ENCODE measurements around the gene MYMK.

The MYMK gene

DNA sequence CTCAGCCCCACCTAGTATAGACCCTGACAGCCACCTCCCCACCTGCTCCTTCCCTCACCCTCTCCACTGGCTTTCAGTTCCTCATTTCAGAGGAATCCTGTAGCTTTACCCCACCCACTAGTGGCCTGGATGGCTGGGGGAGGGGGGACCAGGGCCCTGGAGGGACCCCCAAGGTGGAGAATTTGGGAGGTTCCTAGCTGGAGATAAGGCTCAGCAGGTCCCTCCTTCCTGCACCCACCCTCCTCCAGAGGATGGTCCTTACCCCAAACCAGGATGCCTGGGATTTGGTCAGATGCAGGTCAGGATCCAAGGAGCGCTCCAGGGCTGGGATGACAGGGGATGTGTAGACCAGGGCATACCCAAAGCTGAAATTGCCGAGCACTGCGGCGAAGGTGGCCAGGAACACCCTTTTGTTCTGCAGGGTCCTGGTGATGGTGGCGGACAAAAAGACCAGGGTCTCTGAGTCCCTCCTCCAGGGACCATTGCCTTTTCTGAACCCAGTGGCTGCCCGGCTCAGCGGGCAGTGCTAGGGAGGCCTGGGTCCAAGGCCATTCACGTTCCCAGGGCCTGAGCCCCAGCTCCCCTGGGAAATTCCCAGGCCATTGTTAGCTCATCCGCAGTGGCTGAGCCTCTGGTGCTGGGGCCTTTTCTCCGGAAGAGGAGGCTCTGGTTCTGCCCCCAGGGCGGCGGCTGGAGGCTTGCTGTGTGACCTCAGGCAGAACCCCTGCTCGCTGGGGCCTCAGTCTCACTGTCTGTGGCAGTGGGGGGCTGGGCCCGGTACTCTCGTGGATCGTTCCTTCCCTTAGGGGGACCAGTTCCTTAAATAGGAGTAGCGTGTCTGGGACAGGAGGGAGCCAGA, 46.5 kb downstream of the MYMK start:
- no peak for DNase-seq

DNA sequence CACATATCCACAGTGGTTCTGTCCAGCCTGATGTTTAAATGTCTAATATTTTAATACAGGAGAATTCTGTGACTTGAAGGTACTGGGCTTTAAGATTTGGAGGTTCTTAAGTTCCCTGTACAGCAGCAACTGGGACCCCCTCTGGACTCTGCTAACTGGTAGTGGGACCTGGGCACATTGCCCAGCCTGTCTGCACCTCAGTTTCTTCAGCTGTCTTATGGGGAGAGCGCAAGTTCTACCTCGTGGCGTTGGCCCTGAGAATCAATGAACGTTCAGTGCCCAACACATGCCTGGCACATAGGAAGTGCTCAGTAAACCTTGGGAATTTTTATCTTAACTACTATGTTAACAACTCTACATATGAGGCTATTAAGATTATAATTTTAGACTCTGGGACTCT, 47.3 kb downstream of the MYMK start:
- DNase-seq, result no peak

DNA sequence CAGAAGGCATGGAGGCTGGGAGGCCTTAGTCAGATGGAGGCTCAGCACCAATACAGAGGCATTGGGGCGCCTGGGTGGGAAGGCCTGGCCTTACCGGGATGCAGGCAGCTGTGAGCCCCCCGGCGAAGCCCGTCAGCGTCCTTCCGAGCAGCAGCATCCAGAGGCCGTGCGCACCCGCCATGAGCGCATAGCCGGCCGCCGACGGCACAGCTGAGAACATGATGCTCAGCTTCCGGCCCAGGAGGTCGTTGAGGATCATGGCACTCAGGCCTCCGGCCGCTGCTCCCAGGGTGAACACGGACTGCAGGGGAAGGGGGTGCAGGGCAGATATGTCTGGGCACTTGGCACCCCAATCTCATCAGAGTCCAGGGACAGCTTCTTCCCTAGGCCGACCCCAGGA, 47.8 kb downstream of the MYMK start:
- no peak for DNase-seq

DNA sequence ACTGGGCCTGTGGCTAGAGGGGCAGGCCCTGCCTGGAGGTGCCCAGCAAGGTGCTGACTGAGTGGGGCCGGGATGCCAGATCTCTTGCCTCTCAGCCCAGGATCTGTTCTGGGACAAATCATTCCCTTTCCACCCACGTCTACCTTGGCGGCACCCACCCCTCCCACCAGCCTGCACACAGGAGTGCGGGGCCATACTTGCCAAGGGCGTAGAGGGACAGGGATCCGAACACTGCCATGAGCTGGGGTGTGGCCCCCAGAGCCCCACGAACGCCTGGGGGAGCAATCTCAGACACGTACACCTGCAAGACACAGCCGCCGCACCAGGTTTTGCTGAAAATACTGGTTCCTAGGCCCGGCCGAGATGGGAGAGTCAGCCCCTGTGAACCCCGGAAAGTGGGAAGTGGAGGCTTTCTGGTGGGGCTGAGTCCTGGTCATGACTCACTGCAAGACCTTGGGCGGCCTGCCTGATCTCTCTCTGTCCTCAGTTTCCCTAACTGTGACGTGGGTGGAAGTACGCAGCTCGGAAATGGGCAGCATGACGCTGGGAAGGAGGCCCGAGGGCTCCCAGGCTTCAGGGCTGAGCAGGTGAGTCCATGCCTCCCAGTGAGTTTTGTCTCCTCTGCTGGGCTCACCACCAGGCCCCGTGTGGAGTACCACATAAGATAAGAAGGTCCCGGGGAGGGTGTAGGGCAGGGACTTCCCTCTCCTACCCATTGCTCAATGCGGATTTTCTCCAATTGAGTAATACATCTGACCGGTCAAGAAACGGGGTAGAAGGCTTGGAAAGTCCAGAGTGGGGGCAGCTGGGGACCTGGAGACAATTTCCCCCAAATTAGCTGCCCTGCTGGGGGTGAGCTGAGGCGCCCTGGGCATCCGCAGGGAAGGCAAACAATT, 48.5 kb downstream of the MYMK start:
- no peak for DNase-seq

DNA sequence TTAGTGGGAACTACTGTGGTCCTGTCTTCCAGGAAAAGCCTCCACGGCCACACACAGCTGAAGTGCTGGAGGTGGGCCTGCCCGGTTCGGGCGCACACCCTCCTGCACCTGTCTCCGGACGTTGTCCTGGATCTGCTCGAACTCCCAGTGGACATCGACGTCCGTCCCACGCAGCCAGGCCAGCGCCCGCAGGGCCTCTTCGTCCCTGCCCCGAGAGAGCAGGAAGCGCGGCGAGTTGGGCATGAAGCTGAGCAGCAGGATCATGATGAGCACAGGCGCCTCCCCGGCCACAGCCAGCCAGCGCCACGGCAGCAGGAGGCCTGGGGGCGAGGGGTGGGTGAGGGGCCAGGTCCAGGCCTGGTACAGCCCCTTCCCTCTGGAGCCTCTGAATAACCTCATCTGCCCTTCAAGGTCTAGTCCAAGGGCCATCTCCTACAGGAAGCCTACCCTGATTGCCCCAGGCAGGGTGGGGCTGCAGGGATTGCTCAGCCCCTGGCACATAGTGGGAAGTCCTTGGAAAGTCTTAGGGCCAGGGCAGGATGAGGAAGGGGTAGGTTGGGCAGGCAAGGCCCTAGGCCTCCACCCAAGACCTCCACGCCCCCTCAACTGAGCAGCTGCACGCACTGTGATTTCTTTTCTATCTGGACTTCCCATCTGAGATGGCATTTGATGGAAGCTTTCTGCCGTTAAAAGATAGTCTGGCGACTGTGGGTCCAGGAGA, 49.3 kb downstream of the MYMK start:
- DNase-seq, result no peak

DNA sequence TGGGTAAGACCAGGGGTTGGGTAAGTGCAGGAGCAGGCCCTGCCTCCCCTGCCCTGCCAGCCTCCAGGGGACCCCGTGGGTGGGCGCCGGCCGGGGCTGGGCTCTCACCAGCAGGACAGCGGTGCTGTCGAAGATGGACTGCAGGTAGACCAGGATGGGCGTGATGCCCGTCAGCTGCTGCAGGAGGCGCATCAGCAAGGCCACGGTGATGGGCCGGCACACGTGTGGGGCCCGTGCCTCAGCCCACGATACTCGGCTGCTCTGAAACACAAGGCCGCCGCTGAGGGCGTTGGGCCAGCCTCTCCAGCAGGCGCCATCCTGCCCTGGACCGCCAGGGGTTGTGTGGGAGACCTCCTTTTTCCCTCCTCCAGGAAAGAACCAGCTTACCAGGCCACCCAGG, 49.9 kb downstream of the MYMK start:
- no peak for DNase-seq

DNA sequence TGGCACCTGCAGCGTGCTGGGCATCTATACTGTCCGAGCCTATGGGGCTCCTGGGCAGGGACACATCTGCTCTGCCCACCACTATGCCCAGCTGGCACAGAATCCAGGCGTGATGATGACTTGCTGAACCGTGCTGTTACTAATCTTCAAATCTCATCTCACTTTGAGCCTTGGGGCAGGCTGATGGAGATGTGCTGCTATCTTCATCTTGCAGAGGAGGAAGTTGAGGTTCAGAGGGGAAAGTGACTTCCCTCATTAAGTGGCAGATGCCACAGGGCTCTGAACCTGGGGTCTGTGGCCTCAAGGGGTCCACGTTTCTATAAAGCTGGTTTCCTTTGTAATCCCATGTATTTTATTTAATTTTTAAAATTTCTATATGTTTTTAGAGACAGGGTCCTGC, 50.5 kb downstream of the MYMK start:
- no peak for DNase-seq

DNA sequence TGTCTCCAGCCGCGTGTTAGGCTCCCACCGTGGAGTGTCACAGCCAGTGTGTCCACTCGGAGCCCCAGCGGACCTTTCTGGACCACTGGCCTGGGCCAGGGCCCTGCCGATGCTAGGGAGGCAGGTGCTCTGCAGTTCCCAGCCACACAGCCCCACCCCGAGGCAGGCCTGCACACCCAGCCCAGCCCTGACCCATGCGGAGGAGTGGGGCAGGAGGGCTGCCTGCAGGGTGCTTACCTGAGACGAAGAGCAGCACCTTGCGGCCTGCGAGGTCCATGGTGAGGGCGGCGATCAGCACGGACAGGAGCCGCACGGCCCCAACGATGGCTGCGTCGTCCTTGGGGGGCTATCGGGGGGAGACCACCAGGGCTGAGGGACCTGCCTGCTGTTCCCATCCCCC, 51.0 kb downstream of the MYMK start:
- DNase-seq, result no peak

DNA sequence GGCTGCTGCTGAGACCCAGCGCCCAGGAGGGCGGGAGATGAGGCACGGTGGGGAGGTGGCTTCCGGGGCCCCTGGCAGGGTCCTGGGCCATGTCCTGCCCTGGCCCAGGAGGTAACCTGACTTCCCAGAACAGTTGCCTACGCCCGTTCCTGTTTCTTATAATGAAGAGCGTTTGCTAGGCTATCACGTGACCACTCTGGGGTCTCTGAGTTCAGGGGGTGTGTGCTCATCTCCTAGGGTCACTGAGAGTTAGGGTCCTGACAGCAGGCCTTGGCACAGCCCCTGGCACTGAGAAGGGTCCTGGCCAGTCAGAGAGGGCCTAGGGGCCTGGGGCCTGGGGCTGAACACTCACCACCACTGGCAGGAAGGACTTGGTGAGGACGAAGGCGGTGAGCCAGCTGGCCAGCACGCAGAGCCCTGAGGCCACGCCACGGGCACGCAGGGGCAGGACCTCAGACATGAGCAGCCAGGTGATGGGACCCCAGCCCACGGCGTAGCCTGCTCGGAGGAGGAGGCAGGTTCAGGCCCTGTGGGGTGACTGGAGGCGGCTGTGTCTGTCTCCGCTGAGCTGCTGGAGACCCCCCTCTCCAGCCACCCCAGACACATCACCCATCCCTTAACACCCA, 51.9 kb downstream of the MYMK start:
- DNase-seq, result no peak

DNA sequence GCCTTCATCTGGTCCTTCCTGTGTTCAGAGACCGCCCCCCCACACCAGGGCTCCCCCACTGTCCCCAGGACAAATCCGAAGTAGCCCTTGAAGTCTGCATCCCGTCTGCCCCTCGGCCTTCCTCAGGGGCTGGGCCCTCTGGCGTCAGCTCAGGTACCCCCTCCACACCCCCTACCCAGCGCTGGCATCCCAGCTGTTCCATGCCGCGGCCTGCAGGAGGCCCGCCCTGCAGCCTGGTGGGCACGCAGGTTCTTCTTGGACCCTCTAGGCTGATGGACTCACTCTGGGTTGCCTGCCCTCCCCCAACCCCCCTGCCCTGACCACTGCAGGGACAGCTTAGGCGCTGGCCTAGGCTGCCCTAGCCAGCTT, 52.5 kb downstream of the MYMK start:
- no peak for DNase-seq

DNA sequence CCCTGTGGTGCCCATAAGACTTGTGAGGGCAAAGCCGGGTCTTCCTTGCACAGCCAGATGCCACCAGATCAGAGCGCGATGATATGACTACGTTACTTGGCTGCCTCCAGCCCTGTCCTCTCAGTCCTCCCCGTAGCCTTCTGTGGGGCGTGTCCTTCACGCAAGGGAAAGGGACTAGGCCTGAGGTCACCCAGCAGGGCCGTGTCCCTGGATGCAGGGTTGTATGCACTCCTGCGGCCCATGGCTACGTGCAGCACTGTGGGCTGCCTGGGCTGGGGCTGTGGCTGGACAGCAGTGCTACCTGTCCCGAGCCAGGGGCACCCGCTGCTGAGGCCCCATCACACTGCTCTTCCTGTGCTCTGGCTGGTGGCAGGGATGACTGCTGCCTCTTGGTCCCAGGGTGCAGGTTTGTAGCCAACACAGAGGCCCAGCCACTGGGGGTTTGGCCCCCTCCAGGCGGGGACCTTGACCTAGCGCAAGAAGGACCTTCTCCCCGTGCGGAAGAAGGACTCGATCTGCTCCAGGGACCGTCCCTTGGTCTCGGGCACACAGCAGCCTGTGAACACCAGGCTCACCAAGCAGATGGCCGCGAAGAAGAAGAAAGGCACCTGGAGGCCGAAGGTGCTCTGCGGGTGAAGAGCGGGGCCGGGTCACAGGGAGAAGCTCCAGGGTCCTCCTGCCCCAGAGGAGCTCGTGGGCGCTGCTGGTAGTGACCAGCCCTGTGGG, 53.0 kb downstream of the MYMK start:
- DNase-seq, result no peak

DNA sequence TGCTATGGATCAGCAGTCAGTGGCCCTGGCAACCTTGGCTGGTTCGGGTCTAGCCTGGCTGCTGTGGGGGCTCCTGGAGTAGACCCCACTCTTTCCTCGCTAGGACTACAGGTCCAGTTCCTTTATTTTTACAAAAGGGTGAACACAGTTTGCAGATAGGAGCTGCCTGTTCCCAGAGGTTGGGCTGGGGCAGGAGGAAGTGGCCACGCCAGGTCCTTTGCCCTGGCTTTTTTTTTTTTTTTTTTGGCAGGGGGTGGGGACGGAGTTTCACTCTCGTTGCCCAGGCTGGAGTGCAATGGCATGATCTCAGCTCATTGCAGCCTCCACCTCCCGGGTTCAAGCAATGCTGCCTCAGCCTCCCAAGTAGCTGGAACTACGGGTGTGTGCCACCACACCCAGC, 53.8 kb downstream of the MYMK start:
- DNase-seq, result no peak

DNA sequence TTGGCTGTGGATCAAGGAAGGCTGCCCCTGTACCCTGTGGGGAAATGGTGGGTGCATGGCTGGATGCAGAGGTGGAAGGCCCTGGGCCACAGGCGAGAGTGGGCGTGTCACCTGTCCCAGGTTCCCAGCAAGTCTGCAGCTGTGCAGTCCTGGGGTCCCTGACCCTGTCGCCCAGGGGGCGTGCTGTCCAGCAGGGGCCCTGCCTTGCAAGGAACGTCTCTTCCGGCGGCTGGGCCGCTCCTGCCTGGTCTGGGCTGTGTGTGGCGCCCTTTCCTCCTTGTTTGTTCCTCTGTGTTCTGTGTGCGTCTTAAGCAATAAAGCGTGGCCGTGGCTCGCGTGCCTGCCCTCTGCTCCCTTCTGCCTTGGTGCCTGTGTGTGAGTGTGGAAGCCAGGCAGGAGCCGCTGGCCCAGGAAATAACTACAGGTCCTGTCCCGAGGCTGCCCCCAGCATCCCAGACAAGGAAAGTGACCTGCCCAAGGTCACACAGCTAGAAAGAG, 54.3 kb downstream of the MYMK start:
- DNase-seq, result no peak

DNA sequence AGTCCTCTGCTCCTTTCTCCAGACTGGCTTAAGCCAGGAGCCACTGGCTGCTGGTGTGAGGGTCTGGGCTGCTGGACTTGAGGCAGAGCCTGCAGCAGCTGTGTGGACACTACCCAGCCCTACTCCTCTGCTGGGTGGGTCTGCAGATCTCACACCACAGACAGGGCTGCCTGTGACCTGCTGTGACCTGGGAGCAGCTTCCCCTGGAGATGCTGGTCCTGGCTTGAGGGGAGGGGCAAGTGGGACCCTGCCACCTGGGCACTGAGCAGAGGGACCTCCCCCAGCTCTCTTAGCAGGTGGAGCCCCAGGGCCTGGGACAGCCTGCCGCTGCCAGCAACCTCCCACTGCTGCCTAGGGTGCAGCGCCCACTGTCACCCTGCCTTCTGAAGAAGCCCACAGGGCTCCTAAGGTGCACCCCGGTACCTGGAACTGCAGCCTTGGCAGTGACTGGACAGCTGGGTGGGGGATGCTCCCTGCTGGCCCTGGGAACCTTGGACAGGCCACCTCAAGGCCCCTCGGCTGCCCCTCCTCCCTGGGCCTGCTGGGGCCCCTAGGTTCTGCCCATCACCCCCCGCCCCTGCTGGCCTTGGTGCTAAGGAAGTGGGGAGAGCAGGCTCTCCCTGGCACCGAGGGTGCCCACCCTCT, 55.9 kb downstream of the MYMK start:
- DNase-seq, result no peak

DNA sequence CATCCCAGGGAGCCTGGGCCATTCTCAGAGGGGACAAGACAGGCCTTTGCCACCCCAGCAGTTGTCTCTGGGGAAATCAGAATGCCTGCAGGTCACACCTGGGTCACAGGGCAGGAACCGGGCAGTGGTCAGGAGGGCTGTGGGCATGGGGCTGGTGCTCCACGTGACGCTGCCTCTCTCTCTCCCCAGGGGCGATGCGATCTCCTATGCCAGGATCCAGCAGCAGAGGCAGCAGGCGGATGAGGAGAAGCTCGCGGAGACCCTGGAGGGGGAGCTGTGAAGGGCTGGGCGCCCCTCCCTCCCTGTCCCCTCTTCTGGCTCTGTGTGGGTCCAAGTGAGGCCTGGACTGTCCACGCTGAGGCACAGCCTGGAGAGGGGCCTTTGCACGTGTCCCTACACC, 56.4 kb downstream of the MYMK start:
- no peak for DNase-seq

DNA sequence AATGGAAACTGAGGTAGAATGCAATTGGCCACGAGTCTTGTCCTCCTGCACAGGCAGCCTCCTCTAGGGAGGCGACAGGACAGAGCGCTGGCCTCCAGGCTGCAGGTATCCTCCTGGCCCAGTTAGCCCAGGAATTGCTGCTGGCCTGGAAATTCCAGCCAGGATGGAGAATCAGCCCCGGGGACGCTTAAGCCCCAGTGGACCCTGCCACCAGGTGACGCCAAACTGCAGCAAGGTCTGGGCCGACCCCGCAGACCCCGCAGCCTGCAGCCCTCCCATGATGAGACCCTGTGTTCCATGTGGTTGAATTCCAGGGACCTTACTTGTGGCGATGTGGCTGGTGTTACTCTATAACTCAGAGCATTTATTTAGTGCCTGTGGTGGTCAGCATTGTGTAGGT, 57.7 kb downstream of the MYMK start:
- no peak for DNase-seq

DNA sequence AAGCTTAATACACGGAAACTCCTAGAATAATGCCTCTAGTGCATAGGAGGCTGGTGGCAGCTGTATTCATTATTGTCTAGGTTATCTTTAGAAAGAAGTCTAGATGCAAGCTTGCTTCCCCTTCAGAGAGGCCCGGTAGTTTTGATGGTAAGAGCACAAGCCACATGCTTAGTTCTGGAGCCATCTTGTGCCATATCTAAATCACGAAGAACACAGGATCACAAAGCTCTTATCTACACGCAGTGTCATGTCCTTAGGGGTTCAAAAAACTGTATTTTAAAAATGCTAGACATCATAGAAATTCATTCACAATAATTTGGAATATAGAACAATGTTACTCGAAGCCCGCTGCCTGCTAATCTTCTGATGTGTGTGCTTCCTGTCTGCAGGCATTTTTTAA, 58.8 kb downstream of the MYMK start:
- no peak for DNase-seq

DNA sequence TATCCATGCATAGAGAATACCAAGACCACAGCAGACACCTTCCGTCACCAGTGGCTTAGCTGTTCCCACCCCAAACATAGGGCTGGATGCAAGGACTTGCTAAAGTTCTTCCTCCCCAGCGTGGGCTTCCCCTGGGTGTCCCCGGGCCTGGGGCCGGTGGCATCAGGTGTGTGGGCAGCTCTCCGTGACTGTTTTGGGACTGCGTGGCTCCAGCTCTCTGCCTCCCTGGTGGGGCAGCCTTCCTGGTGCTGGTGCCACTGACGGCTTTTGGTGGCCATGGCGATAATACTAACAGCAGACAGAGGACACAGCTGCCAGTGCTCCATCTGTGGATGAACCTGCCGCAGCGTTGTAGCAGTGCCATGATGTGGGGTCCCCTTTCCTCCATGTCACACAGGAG, 60.1 kb downstream of the MYMK start:
- no peak for DNase-seq
